WI38 (cell line): Measurements from ENCODE around the gene TAF6.

Source experiments
- H3K4me3 ChIP-seq: 2 replicates; pipeline ENCODE4 v1.5.1; 2011; ENCODE audit warnings: low read depth, mild to moderate bottlenecking, control low read depth, low read length
- TF ChIP-seq, protein P1 (sequence below): IDR thresholded peaks from 2 replicates; pipeline ENCODE4 v1.5.1; 2012; ENCODE audit warnings: low read depth, mild to moderate bottlenecking, control low read depth, low read length

Gene TAF6

DNA sequence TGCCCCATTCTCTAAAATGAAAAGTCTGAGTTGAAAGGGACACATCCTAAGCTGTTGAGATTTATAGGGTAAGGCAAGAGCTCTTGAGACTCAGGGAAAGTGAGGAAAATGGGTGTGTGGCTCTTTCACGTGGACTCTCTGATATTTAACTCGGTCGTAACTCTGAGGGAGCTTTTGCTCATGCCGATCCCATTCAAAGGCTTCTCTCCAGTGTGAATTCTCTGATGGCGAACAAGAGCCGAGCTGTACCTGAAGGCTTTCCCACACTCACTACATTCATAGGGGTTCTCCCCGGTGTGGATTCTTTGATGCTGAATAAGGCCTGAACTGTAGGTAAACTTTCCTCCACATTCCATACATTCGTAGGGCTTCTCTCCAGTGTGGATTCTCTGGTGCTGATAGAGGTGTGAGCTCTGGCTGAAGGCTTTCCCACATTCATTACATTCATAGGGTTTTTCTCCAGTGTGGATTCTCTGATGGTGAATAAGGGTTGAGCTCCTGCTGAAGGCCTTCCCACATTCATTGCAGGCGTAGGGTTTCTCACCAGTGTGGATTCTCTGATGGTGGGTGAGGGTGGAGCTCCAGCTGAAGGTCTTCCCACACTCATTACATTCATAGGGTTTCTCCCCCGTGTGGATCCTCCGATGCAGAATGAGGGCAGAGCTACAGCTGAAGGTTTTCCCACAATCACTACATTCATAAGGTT is 48.0 kb downstream of the TAF6 start:
- H3K4me3 ChIP-seq, result no peak overlapping the region
- TF ChIP-seq, protein P1, sequence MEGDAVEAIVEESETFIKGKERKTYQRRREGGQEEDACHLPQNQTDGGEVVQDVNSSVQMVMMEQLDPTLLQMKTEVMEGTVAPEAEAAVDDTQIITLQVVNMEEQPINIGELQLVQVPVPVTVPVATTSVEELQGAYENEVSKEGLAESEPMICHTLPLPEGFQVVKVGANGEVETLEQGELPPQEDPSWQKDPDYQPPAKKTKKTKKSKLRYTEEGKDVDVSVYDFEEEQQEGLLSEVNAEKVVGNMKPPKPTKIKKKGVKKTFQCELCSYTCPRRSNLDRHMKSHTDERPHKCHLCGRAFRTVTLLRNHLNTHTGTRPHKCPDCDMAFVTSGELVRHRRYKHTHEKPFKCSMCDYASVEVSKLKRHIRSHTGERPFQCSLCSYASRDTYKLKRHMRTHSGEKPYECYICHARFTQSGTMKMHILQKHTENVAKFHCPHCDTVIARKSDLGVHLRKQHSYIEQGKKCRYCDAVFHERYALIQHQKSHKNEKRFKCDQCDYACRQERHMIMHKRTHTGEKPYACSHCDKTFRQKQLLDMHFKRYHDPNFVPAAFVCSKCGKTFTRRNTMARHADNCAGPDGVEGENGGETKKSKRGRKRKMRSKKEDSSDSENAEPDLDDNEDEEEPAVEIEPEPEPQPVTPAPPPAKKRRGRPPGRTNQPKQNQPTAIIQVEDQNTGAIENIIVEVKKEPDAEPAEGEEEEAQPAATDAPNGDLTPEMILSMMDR, result no peak

DNA sequence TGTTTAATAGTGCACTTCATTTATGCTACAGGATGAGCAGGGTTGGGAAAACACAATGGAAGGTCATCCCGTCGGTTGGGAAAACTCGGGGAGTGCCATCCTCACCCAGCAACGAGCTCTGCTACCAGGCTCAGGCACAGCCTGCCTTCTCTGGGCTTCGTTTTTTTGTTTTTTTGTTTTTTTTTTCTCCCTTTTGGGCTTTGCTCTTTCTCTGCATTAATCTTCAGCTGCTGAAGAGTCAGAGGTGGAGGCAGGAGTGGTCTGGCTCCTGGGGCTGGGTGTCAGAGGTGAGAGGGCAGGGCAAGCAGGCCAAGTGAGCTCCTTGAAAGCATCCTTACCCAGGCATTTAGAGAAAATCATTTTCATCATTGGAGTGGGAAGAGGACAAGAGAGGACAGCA is 49.2 kb downstream of the TAF6 start:
- H3K4me3 ChIP-seq, result no peak overlapping the region

DNA sequence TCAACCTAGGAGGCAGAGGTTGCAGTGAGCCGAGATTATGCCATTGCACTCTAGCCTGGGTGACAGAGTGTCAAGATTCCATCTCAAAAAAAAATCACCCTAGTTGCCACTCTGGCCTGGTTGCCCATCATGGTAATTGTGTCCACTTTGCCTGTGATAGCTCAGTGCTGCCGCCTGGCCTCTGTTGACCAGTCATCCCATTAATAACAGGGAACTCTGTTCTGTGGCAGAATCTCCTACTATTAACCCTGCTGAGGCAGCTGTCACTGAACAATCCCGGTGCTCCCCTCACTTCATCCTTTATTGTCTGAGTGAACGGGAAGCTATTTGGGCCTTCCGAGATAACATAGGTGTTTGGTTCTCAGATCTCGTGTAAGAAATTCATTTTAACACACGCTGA is 52.2 kb downstream of the TAF6 start:
- no peak overlapping the region for H3K4me3 ChIP-seq
- TF ChIP-seq, protein P1, result no peak

More for the DNA sequence above, 49.2 kb downstream of the TAF6 start:
- TF ChIP-seq, protein P1, result no peak

DNA sequence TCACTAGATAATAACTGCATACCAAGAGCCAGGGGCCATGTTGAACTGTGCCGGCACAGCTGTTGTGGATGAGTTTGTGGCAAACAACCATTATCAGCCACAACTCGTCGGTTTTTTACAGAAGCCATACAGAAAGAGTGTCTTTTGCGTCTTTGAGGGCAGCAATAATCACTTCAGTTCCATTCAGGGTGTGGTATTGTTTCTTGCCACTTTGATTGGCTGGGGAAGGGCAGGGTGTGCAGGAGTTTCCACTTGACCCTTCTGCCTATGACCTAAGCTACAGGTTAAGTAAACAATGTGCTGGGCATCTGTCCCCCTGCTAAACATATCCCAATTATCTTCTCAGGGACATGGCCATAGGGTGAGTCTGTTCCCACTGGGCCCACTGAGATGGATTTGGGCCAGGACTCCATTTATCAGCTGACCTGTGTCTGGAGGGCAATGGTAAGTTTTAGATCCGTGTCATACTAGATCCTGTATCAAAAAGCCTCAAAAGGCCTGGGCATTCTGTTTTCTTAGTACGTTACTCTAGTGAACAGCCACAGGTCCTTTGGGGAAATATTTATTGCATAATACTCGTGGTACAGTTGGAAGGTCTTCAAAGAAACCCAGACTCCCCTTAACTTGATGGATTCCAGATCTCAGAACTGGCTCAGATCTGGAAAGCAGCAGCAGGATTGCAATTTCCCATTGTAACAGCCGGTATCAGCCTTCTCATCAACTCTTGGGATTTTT is 53.5 kb downstream of the TAF6 start:
- H3K4me3 ChIP-seq, result no peak overlapping the region
- TF ChIP-seq, protein P1, result no peak

DNA sequence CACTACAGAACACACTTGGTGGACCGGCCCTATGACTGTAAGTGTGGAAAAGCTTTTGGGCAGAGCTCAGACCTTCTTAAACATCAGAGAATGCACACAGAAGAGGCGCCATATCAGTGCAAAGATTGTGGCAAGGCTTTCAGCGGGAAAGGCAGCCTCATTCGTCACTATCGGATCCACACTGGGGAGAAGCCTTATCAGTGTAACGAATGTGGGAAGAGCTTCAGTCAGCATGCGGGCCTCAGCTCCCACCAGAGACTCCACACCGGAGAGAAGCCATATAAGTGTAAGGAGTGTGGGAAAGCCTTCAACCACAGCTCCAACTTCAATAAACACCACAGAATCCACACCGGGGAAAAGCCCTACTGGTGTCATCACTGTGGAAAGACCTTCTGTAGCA is 55.0 kb downstream of the TAF6 start:
- TF ChIP-seq, protein P1, result no peak
- H3K4me3 ChIP-seq, result no peak overlapping the region

DNA sequence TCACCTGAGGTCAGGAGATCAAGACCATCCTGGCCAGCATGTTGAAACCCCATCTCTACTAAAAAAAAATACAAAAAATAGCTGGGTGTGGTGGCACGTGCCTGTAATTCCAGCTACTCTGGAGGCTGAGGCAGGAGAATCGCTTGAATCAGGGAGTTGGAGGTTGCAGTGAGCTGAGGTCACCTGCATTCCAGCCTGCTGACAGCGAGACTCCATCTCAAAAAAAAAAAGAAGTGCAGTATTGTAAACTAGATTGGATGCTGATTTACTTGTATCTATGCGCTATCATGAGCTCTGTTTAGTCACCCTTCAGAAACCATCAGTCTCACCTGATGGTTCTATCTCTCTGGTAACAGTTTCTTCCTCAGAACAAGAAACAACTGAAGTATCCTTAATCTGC is 55.8 kb downstream of the TAF6 start:
- TF ChIP-seq, protein P1, result no peak

DNA sequence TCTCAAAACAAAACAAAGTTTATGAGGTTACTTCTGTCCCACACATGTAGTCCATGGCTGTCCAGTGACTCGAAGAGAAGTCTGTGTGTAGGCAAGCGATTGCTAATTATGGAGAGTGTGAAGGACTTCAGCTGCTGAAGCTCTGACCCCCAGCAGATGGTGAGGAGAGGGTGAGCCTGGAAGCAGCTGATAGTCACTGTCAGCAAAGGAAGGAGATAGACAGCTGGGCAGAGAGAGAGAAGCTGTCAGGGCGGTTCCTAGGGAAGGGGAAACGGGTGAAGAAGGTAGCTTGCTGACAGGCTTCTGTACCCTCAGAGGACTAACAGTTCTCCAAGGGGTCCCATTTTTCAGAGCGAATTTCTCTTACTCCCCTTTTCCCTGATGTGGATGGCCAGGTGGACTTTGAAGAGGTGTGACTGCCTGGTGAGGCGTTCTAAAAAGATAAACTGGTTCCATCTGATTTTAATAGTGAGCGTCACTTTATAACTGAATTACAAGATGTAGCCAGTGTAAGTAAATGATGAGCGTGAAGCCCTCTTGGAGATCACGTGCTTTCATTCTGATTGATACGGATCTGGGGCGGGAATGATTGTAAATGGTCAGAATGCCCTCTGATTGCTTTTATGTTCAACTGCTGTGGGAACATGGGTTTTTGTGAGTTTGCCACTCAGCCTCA is 57.5 kb downstream of the TAF6 start:
- TF ChIP-seq, protein P1, result no peak
- no peak overlapping the region for H3K4me3 ChIP-seq

More for the DNA sequence above, 55.8 kb downstream of the TAF6 start:
- no peak overlapping the region for H3K4me3 ChIP-seq
